HUES48 (cell line): ENCODE results near the gene PSMD1.
A peak's percentile ranks its signal among the peaks of the same experiment; 100 is the strongest.

ENCODE experiments used
- H3K27ac ChIP-seq: one replicate; pipeline ENCODE4 v1.7.0; 2013; ENCODE audit warnings: low read depth, low read length, inconsistent platforms
- H3K27me3 ChIP-seq: 2 replicates; pipeline ENCODE4 v1.6.1; 2013; ENCODE audit warnings: mild to moderate bottlenecking, low read length; ENCODE audit not compliant: control insufficient read depth, insufficient read depth
- H3K36me3 ChIP-seq: 2 replicates; pipeline ENCODE4 v1.6.1; 2013; ENCODE audit warnings: low read length; ENCODE audit not compliant: control insufficient read depth, insufficient read depth
- H3K4me1 ChIP-seq: 2 replicates; pipeline ENCODE4 v1.6.1; 2013; ENCODE audit warnings: mild to moderate bottlenecking, low read length; ENCODE audit not compliant: control insufficient read depth, insufficient read depth
- H3K4me3 ChIP-seq: 2 replicates; pipeline ENCODE4 v1.5.1; 2013; ENCODE audit warnings: mild to moderate bottlenecking, low read depth, low read length
- H3K9ac ChIP-seq: 2 replicates; pipeline ENCODE4 v1.6.1; 2013; ENCODE audit warnings: mild to moderate bottlenecking, low read depth, low read length, moderate library complexity
- H3K9me3 ChIP-seq: 2 replicates; pipeline ENCODE4 v1.6.1; 2013; ENCODE audit warnings: low read length; ENCODE audit not compliant: control insufficient read depth, insufficient read depth

The PSMD1 gene

GRCh38 chr2:231161252-231161839, 104.7 kb downstream of the PSMD1 start:
- Histone ChIP-seq H3K9ac (no peak overlapping the region), H3K36me3 (peaks cover 59% of the 10 kb centered on the region), H3K9me3 (no peaks in the 10 kb centered on the region), H3K27me3 (no peaks in the 10 kb centered on the region), H3K27ac (no peak overlapping the region), H3K4me3 (no peak overlapping the region), H3K4me1 (peaks cover 29% of the 10 kb centered on the region)

GRCh38 chr2:231161877-231162329, 105.2 kb downstream of the PSMD1 start:
- Histone ChIP-seq H3K4me1 (peaks cover 29% of the 10 kb centered on the region), H3K27ac (no peak overlapping the region), H3K4me3 (no peak overlapping the region), H3K9me3 (no peaks in the 10 kb centered on the region), H3K36me3 (peaks cover 61% of the 10 kb centered on the region), H3K9ac (no peak overlapping the region), H3K27me3 (no peaks in the 10 kb centered on the region)

DNA sequence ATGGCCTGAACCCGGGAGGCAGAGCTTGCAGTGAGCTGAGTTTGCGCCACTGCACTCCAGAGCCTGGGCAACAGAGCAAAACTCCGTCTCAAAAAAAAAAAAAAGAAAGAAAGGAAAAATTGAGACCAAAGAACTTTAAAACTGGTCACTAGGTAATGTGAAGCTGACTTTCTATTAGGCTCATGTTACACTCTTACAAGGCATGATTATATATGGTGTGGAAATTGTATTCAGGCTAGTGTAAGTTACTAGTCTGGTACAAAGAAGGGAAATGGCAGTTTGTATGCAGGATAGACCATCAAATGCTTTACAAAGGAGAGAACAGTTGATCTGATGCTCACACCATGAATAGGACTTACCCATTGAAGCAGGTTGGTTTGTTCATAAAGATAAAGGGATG, 106.3 kb downstream of the PSMD1 start:
- Histone ChIP-seq H3K9me3 (no peaks in the 10 kb centered on the region), H3K36me3 (peaks cover 68% of the 10 kb centered on the region), H3K27me3 (no peaks in the 10 kb centered on the region), H3K27ac (no peak overlapping the region), H3K9ac (no peak overlapping the region), H3K4me3 (no peak overlapping the region), H3K4me1 (peaks cover 29% of the 10 kb centered on the region)

DNA sequence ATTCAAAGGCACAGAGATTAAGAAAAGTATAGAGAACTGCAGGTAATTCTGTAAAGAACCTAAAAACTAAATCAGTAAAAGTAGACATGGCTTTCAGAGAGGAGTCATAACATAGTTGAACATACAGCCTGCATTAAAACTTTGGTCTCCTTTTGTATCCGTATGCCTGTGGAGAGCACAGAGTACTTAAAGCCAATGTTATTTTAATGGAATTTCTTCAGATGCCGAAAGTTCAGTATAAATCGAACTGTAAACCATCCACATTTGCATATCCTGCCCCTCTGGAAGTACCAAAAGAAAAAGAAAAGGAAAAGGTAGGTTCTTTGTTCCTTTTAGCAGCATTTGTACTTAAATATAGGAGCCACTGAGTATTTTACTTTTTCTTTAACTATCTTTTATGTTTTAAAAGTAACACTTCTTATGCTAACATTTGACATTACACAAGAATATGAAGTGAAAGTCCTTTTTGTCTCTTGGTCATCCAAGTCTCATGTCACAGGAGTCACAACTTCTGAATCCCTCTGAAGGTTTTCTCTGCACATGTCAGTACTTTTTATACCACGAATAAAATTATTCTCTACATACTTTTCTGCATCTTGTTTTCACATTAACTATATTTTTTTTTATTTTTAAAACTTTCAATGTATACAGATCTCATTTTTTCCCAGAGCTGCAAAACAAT, 106.9 kb downstream of the PSMD1 start:
- Histone ChIP-seq H3K4me1 (peaks cover 29% of the 10 kb centered on the region), H3K4me3 (peak overlapping the region; percentile 4; the same call in 1 of the 2 replicates), H3K27ac (peak overlapping the region; percentile 1), H3K36me3 (peaks cover 73% of the 10 kb centered on the region), H3K9me3 (no peaks in the 10 kb centered on the region), H3K9ac (no peak overlapping the region; the same call in 1 of the 2 replicates), H3K27me3 (no peaks in the 10 kb centered on the region)

GRCh38 chr2:231167745-231168459, 111.2 kb downstream of the PSMD1 start:
- Histone ChIP-seq H3K4me3 (no peak overlapping the region), H3K27ac (no peak overlapping the region), H3K9ac (no peak overlapping the region), H3K36me3 (peaks cover 95% of the 10 kb centered on the region), H3K27me3 (no peaks in the 10 kb centered on the region), H3K4me1 (peaks cover 15% of the 10 kb centered on the region), H3K9me3 (no peaks in the 10 kb centered on the region)

GRCh38 chr2:231168460-231169139, 111.9 kb downstream of the PSMD1 start:
- H3K4me3 ChIP-seq: no peak overlapping the region
- no peaks in the 10 kb centered on the region for H3K9me3 ChIP-seq
- H3K27ac ChIP-seq: no peak overlapping the region
- H3K36me3 ChIP-seq: peaks cover 91% of the 10 kb centered on the region
- no peak overlapping the region for H3K9ac ChIP-seq
- peaks cover 9% of the 10 kb centered on the region; the same call in 1 of the 2 replicates for H3K4me1 ChIP-seq
- no peaks in the 10 kb centered on the region for H3K27me3 ChIP-seq

DNA sequence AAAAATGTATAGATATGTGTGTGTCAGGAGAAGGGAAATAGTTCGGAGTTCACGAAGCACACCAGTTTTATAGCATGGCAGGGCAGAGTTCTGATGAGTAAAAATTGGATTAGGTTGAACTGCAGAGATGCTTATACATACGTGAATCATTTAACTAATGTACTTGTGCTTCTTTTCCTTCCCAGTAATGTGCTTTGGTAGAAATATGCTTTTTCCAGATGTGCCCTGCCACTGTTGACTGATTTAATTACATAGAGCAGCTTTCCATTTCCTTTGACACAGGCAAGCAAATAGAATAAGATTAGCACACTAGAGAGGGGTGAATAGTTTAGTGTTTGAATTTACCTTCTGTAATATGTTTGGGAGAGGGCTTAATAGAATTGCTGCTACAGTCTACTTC, 112.8 kb downstream of the PSMD1 start:
- Histone ChIP-seq H3K36me3 (peaks cover 88% of the 10 kb centered on the region), H3K27me3 (no peaks in the 10 kb centered on the region), H3K9ac (no peak overlapping the region), H3K4me1 (no peaks in the 10 kb centered on the region), H3K9me3 (no peaks in the 10 kb centered on the region), H3K27ac (no peak overlapping the region), H3K4me3 (no peak overlapping the region)

DNA sequence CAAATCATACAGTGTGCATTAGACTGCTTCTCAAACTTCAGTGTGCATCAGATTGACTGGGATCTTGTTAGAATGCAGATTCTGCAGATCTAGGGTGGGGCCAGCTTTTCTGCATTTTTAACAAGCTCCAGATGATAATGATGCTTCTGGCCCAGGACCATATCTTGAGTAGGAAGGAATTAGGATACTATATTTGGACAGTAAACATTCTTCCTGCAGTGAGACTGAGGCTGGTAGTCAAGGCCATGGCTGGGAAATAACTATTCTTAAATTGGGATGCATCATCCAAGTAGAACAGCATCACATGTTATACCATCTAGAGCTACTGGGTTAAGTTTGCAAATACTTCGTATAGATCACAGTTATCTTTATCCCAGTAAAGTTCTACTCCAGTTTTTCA, 113.4 kb downstream of the PSMD1 start:
- no peak overlapping the region for H3K4me3 ChIP-seq
- H3K27ac ChIP-seq: no peak overlapping the region
- H3K9ac ChIP-seq: no peak overlapping the region
- H3K9me3 ChIP-seq: no peaks in the 10 kb centered on the region
- peaks cover 84% of the 10 kb centered on the region for H3K36me3 ChIP-seq
- no peaks in the 10 kb centered on the region for H3K27me3 ChIP-seq
- H3K4me1 ChIP-seq: no peaks in the 10 kb centered on the region

- Histone ChIP-seq H3K4me1 (no peaks in the 10 kb centered on the region), H3K9me3 (no peaks in the 10 kb centered on the region), H3K9ac (no peak overlapping the region), H3K27ac (no peak overlapping the region), H3K27me3 (no peaks in the 10 kb centered on the region), H3K36me3 (peaks cover 67% of the 10 kb centered on the region), H3K4me3 (no peak overlapping the region)
These were observed 115.4 kb downstream of the PSMD1 start for GRCh38 chr2:231172025-231172424.

DNA sequence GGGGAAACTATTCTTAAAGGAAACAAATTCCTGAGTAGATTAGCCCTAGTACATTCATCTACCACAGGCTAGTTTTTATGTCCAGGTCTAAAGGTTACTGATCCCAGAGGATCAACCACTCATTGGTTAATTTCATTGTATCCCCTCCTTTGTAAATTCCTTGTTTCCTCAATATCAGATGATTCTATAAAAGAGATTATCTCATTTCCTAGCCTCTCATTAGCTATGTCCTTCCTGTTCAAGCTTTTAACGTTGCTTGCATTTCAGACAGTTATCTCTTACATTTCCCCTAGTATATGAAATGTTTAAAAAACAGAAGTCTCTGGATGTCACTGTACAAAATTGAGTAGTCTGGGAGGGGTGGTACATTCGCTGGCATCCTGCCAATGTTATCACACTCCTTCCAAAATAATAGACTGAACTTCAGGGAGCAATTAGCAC, 117.6 kb downstream of the PSMD1 start:
- no peak overlapping the region for H3K27ac ChIP-seq
- H3K9me3 ChIP-seq: no peaks in the 10 kb centered on the region
- no peaks in the 10 kb centered on the region for H3K27me3 ChIP-seq
- no peak overlapping the region for H3K4me3 ChIP-seq
- H3K36me3 ChIP-seq: peaks cover 45% of the 10 kb centered on the region
- no peaks in the 10 kb centered on the region for H3K4me1 ChIP-seq
- H3K9ac ChIP-seq: no peak overlapping the region
